Esophagus muscularis mucosa (tissue), 3 donors: Measurements from ENCODE around the gene BTBD3.

Source experiments
- POLR2A ChIP-seq: fragments of 450-650 bp; IDR thresholded peaks from one replicate; pipeline ENCODE4 v1.6.1; 2017; ENCODE audit warnings: antibody characterized with exemption, moderate library complexity, mild to moderate bottlenecking, low read depth
- TF ChIP-seq, protein P1 (sequence below), 3 experiments: fragments of 200-600 bp in 2 of 3; fragments of 450-650 bp in 1 of 3; sonication (generic) in 2 of 3; IDR thresholded peaks; one replicate each; pipeline ENCODE4 v1.5.1; 2017 to 2019; ENCODE audit warnings: antibody characterized with exemption in 3 of 3, mild to moderate bottlenecking in 2 of 3, moderate library complexity in 1 of 3

DNA sequence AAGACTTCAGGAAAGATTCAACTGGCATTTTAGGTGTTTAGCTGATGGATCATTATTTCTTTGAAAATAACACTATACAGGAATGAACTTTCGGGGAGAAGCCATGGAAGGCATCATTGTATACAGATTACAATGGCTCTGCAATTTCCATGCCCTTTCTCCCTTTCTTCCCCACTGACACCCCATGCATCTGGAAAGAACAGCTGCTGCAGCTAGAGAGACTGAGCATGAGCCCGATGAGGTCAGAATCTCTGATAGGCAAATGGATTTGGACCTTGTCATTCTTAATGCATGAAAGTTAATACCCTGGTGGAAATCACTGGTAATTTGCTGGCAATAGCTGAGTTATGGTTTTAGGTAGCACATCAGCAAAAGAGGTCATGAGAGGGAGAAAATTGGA lies 54.8 kb downstream of the BTBD3 start:
- TF ChIP-seq, protein P1, sequence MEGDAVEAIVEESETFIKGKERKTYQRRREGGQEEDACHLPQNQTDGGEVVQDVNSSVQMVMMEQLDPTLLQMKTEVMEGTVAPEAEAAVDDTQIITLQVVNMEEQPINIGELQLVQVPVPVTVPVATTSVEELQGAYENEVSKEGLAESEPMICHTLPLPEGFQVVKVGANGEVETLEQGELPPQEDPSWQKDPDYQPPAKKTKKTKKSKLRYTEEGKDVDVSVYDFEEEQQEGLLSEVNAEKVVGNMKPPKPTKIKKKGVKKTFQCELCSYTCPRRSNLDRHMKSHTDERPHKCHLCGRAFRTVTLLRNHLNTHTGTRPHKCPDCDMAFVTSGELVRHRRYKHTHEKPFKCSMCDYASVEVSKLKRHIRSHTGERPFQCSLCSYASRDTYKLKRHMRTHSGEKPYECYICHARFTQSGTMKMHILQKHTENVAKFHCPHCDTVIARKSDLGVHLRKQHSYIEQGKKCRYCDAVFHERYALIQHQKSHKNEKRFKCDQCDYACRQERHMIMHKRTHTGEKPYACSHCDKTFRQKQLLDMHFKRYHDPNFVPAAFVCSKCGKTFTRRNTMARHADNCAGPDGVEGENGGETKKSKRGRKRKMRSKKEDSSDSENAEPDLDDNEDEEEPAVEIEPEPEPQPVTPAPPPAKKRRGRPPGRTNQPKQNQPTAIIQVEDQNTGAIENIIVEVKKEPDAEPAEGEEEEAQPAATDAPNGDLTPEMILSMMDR (IDR thresholded peaks at IDR 0.05) = no peak
- no peak for TF ChIP-seq POLR2A
